Heart right ventricle (tissue), 16 donors: ENCODE results near the gene NPHP4. TPM values are rescaled to one million over a fixed set of nuclear protein-coding genes. Genes with fewer than 3 reads are reported as not detected.
A peak's percentile ranks its signal among the peaks of the same experiment; 100 is the strongest.

Experiments
- ATAC-seq, 8 donors: fragments of 200-7000 bp; cut with Tn5 transposase; one replicate each; pipeline ENCODE4 v1.9.1; 2020; ENCODE audit warnings: mild to moderate bottlenecking in 8 of 8, moderate library complexity in 8 of 8, moderate number of reproducible peaks in 1 of 8
- DNase-seq, 2 donors: peaks; one replicate each; pipeline ENCODE4 v3.0.0-alpha.2; 2020
- H3K27ac ChIP-seq, 10 donors: fragments of 200-600 bp; sonication (generic) in 2 of 10; one replicate each; pipeline versions ENCODE4 v1.5.0 to v1.8.0; 2020 to 2022; ENCODE audit warnings: mild to moderate bottlenecking in 3 of 10
- H3K27me3 ChIP-seq, 7 donors: fragments of 200-600 bp; one replicate each; pipeline ENCODE4 v1.8.0; 2021 to 2022; ENCODE audit warnings: mild to moderate bottlenecking in 2 of 7
- H3K36me3 ChIP-seq, 9 donors: fragments of 200-600 bp; sonication (generic) in 1 of 9; one replicate each; pipeline versions ENCODE4 v1.5.0 to v1.8.0; 2020 to 2022; ENCODE audit warnings: mild to moderate bottlenecking in 2 of 9
- H3K4me1 ChIP-seq, 9 donors: fragments of 200-600 bp; sonication (generic) in 1 of 9; one replicate each; pipeline versions ENCODE4 v1.5.0 to v1.8.0; 2020 to 2022; ENCODE audit warnings: mild to moderate bottlenecking in 4 of 9
- H3K4me3 ChIP-seq, 10 donors: fragments of 200-600 bp; sonication (generic) in 2 of 10; one replicate each; pipeline versions ENCODE4 v1.5.0 to v1.8.0; 2020 to 2022; ENCODE audit warnings: mild to moderate bottlenecking in 7 of 10, moderate library complexity in 2 of 10
- H3K9me3 ChIP-seq, 11 donors: fragments of 200-600 bp in 10 of 11; sonication (generic) in 2 of 11; one replicate each; pipeline versions ENCODE4 v1.5.0 to v1.8.0; 2013 to 2022; ENCODE audit warnings: mild to moderate bottlenecking in 2 of 11, control low read depth in 1 of 11, moderate library complexity in 1 of 11
- CTCF ChIP-seq, 9 donors: fragments of 200-600 bp; sonication (generic) in 2 of 9; IDR thresholded peaks; one replicate each; pipeline versions ENCODE4 v1.5.0 to v1.8.0; 2021 to 2022; ENCODE audit warnings: antibody characterized with exemption in 9 of 9, mild to moderate bottlenecking in 5 of 9, moderate library complexity in 1 of 9
- WGBS, 2 donors: extraction: QIAGEN DNeasy Blood & Tissue Kit; methylation state at CpG; one replicate each; pipeline ENCODE4 v1.1.7; 2013; ENCODE audit warnings: inconsistent platforms in 1 of 2; 5-methylcytosine and 5-hydroxymethylcytosine counted together
- intact Hi-C, 10 donors: fragments of 100-400 bp; cut with DNase I; formaldehyde crosslinking; loops; one replicate each; pipeline versions ENCODE4 v1.11.1 to v1.14.2; 2022
- polyA plus RNA-seq, 2 donors: library from polyadenylated mRNA; stranded (reverse); fragments of 200-250 nt; gene quantifications; one replicate each; pipeline ENCODE4 v1.2.3, GENCODE V29; 2013
- total RNA-seq, 10 donors: library from RNA; stranded (reverse); fragmentation: NEBNext Ultra II Directional in 3 of 10; extraction: Animal tissue kit (Norgen Biotek cat#: 25700) in 3 of 10; gene quantifications; one replicate each; pipeline versions ENCODE4 v1.2.1 to v1.2.4, GENCODE V29; 2021 to 2023
- donor health status: Arrhythmogenic right ventricular cardiomyopathy.
- donor health status: ischemic (EF 13 %, LVEDD 7.1; RV severe dilation, severe dysfunction).
- donor health status: healthy with polysubstance abuse.
- donor health status: DM: no; HTN: yes; CAD: no.
- donor health status: DM: no; HTN: no; CAD: no.
- donor health status: ischemic (EF 25% LVEDD 6.9; RV normal size, moderate dysfunction).
- donor health status: ischemic (EF 25% LVEDD 5.7; RV mildly dilated, moderate dysfunction).
- donor health status: healthy.
- donor health status: DM: yes; HTN: yes; CAD: no.
- donor health status: Ischemic cardiomyopathy.
- donor health status: ischemic (EF 35%, LVEDD 5.7; RV mildly dilated, moderate dysfunction).
- donor health status: nonischemic (EF 11% LVEDD 7.7; RV severe dilation, severe dysfunction).
- donor health status: DM: yes; HTN: yes; CAD: no.
- donor health status: PGD.
- donor health status: ischemic (EF 29% LVEDD 5.4; RV normal size, mild dysfunction).
- donor health status: nonischemic (EF 23%, LVEDD 6.1; RV moderate dilation, normal function).

The NPHP4 gene
- total and polyA plus RNA-seq, 12 donors, result 2.4 to 5.7 (median 3.3) TPM

- no peak overlapping the region for H3K4me3 ChIP-seq
- 90 to 92% methylated on average over 12 of the region's 12 CpGs for WGBS, 2 donors
Observed at GRCh38 chr1:6013491-6013890, 21.3 kb upstream of the NPHP4 start.

GRCh38 chr1:6012529-6013318 is 20.5 kb upstream of the NPHP4 start:
- Histone ChIP-seq H3K4me1 (peaks cover 4 to 44% (median 19%) of the 10 kb centered on the region in 9 donors), H3K9me3 (no peaks in the 10 kb centered on the region), H3K36me3 (no peaks in the 10 kb centered on the region), H3K4me3 (no peak overlapping the region), H3K27ac (peak overlapping the region; percentile 6 to 96 (median 84)), H3K27me3 (no peaks in the 10 kb centered on the region)
- peak in 6 of 8 donors; percentile 19 to 37 (median 30) for ATAC-seq
- DNase-seq, result no peak
- 72 to 77% methylated on average over 17 of the region's 17 CpGs for WGBS, 2 donors
- intact Hi-C loops, result no loop called here
- TF ChIP-seq CTCF (IDR thresholded peaks at IDR 0.05), result peak in 1 of 9 donors; percentile 6

More at GRCh38 chr1:6013491-6013890, 21.3 kb upstream of the NPHP4 start:
- intact Hi-C loops, result no loop called here
- no peak for TF ChIP-seq CTCF (IDR thresholded peaks at IDR 0.05)
- no peaks in the 10 kb centered on the region for H3K27me3 ChIP-seq
- ATAC-seq (peak in 4 of 8 donors; percentile 1 to 20 (median 12)), DNase-seq (no peak)
- H3K9me3 ChIP-seq, result no peaks in the 10 kb centered on the region
- no peaks in the 10 kb centered on the region for H3K36me3 ChIP-seq
- peaks cover 4 to 44% (median 19%) of the 10 kb centered on the region in 9 donors for H3K4me1 ChIP-seq
- H3K27ac ChIP-seq, result peak overlapping the region; percentile 62 to 96 (median 84)

GRCh38 chr1:6011946-6012258 is 19.7 kb upstream of the NPHP4 start:
- peaks cover 4 to 52% (median 24%) of the 10 kb centered on the region in 9 donors for H3K4me1 ChIP-seq
- H3K27ac ChIP-seq, result peak overlapping the region in 1 of 10 donors; percentile 11
- ATAC-seq (no peak), DNase-seq (no peak)
- H3K27me3 ChIP-seq, result no peaks in the 10 kb centered on the region
- intact Hi-C loops, result no loop called here
- TF ChIP-seq CTCF (IDR thresholded peaks at IDR 0.05), result no peak
- no peak overlapping the region for H3K4me3 ChIP-seq
- 99 to 100% methylated on average over 3 of the region's 3 CpGs for WGBS, 2 donors
- no peaks in the 10 kb centered on the region for H3K9me3 ChIP-seq
- no peaks in the 10 kb centered on the region for H3K36me3 ChIP-seq

GRCh38 chr1:6011161-6011945 is 19.1 kb upstream of the NPHP4 start:
- no peaks in the 10 kb centered on the region for H3K9me3 ChIP-seq
- no peak for DNase-seq
- no peak for TF ChIP-seq CTCF (IDR thresholded peaks at IDR 0.05)
- intact Hi-C loops, result no loop called here
- 87 to 94% methylated on average over 19 of the region's 19 CpGs for WGBS, 2 donors
- H3K4me3 ChIP-seq, result no peak overlapping the region
- H3K36me3 ChIP-seq, result no peaks in the 10 kb centered on the region
- peaks cover 4 to 50% (median 25%) of the 10 kb centered on the region in 9 donors for H3K4me1 ChIP-seq
- H3K27ac ChIP-seq, result peak overlapping the region in 1 of 10 donors; percentile 11
- H3K27me3 ChIP-seq, result no peaks in the 10 kb centered on the region
- ATAC-seq, result no peak
